Osteocyte (in vitro differentiated cells): ENCODE results near the gene POU2AF2. TPM values are rescaled to one million over a fixed set of nuclear protein-coding genes. Genes with fewer than 3 reads are reported as not detected.
"Not testable (repeated sequence)": the region's sequence is repeated elsewhere in the genome, so short reads cannot be mapped to it uniquely, and the experiment has no call there.

Source experiments
- DNase-seq: peaks from one replicate; pipeline ENCODE4 v3.0.0; 2021; ENCODE audit warnings: mixed read lengths; ENCODE audit not compliant: unreplicated experiment; ENCODE audit errors: extremely low spot score
- H3K27ac Mint-ChIP-seq: one replicate; pipeline ENCODE4 v1.8.0; 2021; ENCODE audit warnings: mild to moderate bottlenecking, mixed read lengths; ENCODE audit not compliant: unreplicated experiment
- H3K27me3 Mint-ChIP-seq: one replicate; pipeline ENCODE4 v1.8.0; 2021; ENCODE audit warnings: mixed read lengths; ENCODE audit not compliant: unreplicated experiment
- H3K36me3 Mint-ChIP-seq: one replicate; pipeline ENCODE4 v1.8.0; 2021; ENCODE audit warnings: mixed read lengths; ENCODE audit not compliant: unreplicated experiment
- H3K4me1 Mint-ChIP-seq: one replicate; pipeline ENCODE4 v1.8.0; 2021; ENCODE audit warnings: mixed read lengths; ENCODE audit not compliant: unreplicated experiment
- H3K4me3 Mint-ChIP-seq: one replicate; pipeline ENCODE4 v1.8.0; 2021; ENCODE audit warnings: mild to moderate bottlenecking, moderate library complexity, mixed read lengths; ENCODE audit not compliant: unreplicated experiment
- H3K9me3 Mint-ChIP-seq: one replicate; pipeline ENCODE4 v1.8.0; 2021; ENCODE audit warnings: mixed read lengths; ENCODE audit not compliant: unreplicated experiment
- CTCF ChIP-seq: fragments of 200-600 bp; sonication (generic); IDR thresholded peaks from 2 replicates; pipeline ENCODE4 v1.5.0; 2021; ENCODE audit warnings: antibody characterized with exemption, mild to moderate bottlenecking, moderate library complexity
- total RNA-seq: library from RNA; stranded (reverse); gene quantifications from 2 replicates; pipeline ENCODE4 v1.2.1, GENCODE V29; 2021

The POU2AF2 gene
- total RNA-seq, 1 donor from 2014 or later = not detected

DNA sequence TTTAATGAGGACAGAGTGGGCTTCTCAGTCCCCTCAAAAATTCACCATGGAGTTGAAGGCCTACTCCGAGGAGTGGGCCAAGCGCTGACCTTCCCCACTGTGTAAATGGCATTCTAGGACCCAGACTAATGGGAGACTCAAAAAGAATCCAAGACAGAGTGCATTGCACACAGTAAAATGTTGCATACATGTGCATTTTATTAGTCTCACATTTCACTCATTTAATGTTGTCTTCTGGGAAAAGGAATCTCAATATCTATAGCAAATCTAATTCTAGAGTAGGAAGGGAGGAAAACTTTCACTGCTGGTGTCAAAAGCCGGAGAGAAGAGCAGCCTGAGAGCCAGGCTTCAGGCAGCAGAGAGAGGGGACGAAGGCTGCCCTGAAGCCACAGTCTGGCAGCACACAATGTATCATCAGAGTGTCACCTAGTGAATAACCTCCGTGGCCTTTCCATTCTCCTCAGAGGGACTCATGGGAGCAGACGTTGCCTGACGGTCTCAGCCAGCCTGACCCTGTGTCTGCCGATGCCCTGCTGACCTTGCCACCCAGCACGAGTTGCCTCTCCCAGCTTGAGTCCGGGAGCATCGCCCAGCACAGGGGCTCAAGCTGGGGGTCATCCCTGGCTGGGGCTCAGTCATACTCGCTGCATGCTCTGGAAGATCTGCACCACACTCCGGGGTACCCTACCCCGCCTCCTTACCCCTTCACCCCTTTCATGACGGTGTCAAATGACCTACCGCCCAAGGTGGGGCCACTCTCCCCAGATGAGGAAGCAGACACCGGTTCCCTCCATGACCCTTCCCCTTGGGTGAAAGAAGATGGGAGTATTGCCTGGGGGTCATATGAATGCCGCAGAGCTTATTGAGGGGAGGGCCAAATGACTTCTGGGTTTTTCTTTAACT lies 39.9 kb downstream of the POU2AF2 start:
- no peaks in the 10 kb centered on the region for H3K4me1 Mint-ChIP-seq
- H3K27ac Mint-ChIP-seq = no peak overlapping the region
- H3K9me3 Mint-ChIP-seq = no peaks in the 10 kb centered on the region
- H3K27me3 Mint-ChIP-seq = peaks cover 35% of the 10 kb centered on the region
- no peak for TF ChIP-seq CTCF
- peaks cover 1% of the 10 kb centered on the region for H3K36me3 Mint-ChIP-seq
- no peak overlapping the region for H3K4me3 Mint-ChIP-seq
- no peak for DNase-seq

DNA sequence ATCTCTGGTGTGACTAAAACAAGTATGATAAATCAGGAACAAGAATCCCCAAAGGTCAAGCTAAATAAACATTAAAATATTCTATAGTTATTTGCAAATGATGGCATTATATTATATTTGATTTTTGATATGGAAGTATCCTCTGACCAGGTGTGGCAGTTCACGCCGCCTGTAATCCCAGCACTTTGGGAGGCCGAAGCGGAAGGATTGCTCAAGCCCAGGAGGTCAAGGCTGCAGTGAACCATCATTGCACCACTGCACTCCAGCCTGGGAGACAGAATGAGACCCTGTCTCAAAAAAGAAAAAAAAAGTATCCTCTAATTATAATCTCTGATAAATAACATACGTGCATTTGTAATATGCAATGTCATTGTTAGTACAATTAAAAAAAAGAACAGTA lies 46.2 kb downstream of the POU2AF2 start:
- H3K27me3 Mint-ChIP-seq = peaks cover 25% of the 10 kb centered on the region
- no peaks in the 10 kb centered on the region for H3K9me3 Mint-ChIP-seq
- H3K27ac Mint-ChIP-seq = no peak overlapping the region
- no peak overlapping the region for H3K4me3 Mint-ChIP-seq
- H3K36me3 Mint-ChIP-seq = peaks cover 1% of the 10 kb centered on the region
- no peaks in the 10 kb centered on the region for H3K4me1 Mint-ChIP-seq
- no peak for DNase-seq
- TF ChIP-seq CTCF = no peak

GRCh38 chr11:111292408-111292807 lies 46.9 kb downstream of the POU2AF2 start:
- peaks cover 23% of the 10 kb centered on the region for H3K27me3 Mint-ChIP-seq
- DNase-seq, H3K4me3 Mint-ChIP-seq, H3K27ac Mint-ChIP-seq, H3K36me3 Mint-ChIP-seq, H3K4me1 Mint-ChIP-seq, H3K9me3 Mint-ChIP-seq: not testable (repeated sequence)

DNA sequence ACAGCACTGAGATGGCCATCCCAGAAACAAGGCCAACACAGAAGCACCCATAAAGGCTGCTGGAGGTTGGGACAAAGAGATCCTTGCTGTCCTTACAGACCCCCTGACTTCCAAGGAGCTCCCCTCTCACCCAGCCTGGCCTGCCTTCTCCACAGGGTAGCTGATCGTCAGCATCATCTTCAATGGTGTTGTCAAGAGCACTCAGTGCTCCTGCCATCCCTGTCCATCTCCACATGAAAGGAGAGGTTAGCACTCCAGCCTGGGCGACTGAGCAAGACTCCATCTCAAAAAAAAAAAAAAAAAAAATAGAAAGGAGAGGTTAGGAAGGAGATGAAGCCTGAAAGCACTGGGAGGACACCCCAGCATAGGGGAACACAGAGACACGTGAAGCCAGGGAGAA lies 50.7 kb downstream of the POU2AF2 start:
- no peak for TF ChIP-seq CTCF
- H3K36me3 Mint-ChIP-seq = no peaks in the 10 kb centered on the region
- H3K4me3 Mint-ChIP-seq = no peak overlapping the region
- H3K9me3 Mint-ChIP-seq = no peaks in the 10 kb centered on the region
- no peak overlapping the region for H3K27ac Mint-ChIP-seq
- peaks cover 2% of the 10 kb centered on the region for H3K4me1 Mint-ChIP-seq
- H3K27me3 Mint-ChIP-seq = peaks cover 21% of the 10 kb centered on the region
- no peak for DNase-seq

- Mint-ChIP-seq H3K27ac (no peak overlapping the region), H3K36me3 (no peaks in the 10 kb centered on the region), H3K4me3 (no peak overlapping the region), H3K27me3 (peaks cover 31% of the 10 kb centered on the region), H3K9me3 (no peaks in the 10 kb centered on the region), H3K4me1 (peaks cover 2% of the 10 kb centered on the region)
- DNase-seq = no peak
- no peak for TF ChIP-seq CTCF
These were observed 52.2 kb downstream of the POU2AF2 start for GRCh38 chr11:111297696-111298095.
